ENCODE data around the gene MXD1.

MXD1 gene

DNA sequence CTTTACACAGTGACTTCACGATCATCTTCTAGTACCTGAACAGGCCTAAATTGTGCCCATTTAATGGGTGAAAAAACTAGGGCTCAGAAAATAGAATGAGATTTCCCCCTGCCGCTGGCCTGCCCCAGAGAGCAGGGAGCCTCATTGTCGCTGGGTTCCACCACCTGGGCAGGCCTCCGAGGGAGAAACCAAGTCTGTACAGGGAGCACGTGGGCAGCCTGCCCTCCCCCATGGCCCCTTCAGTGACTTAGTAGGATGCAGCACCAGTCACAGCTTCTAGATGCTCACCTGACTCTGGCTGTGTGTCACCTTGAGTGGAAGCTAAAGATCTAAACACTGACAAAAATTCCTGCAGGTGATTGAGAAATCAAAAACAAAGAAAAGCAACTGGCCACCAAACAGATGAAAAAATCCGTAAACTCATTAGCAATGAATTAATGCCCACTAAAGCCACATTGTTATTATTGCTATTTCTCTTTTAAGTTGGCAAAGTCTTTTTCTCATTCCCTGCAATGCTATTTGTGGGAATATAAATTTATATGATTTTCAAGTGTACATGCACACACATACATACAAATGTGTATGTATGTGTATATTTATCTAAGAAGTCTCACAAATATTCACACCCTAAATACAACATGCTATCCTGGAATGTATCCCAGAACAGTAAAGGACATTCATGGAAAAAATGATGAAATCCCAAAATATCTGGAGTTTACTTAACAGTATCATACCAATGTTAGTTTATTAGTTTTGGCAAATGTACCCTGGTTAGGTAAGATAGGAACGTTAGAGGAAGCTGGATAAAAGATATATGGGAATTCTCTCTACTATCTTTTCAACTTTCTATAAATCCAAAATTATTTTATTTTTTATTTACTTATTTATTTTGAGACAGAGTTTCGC, 65.2 kb downstream of the MXD1 start:
- no peak for DNase-seq

DNA sequence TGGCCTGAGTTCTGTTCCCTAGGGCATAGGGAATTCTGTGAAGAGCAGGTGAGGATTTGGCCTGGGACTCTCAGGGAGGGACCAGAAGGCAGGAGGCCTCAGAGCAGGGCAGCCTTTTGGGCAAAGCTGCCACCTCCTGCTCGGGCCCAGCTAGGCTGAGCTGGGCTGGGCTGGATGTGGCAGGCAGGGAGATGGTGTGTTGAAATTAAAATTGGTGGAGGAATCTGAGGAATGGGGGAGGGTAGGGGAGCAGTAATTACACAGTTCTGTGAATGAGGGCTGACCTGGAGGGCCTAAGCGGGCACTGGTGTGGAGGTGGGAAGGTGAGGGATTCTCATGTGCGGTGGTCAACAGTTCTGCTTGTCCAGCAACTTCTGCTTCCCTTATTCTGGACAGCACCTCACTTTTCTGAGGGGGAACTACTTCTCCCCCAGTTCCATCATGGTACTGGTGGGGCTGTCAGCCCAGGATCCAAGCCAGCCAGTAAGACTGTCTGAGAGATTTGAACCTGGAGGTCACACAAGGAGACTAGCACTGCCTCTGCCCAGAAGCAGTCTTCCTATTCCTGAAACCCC, 68.6 kb downstream of the MXD1 start:
- DNase-seq: no peak

DNA sequence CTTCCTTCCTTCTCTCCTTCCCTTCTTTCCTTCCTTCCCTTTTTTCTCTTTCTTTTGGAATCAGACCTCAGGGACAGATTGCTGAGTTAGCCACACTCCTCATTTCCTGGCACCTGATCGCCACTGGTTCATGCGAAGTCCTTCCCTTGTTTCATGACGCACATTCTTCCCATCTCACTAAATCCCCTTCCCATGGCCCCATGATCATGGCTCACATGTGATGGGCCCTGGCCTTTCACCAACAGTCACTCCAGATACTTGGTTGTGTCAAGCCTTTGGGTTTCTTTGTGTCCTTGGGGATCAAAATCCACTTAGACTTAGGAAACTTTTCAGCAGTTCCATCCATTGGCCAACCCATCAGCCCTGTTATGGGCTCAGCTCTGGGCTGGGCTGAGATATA, 70.3 kb downstream of the MXD1 start:
- no peak for DNase-seq

DNA sequence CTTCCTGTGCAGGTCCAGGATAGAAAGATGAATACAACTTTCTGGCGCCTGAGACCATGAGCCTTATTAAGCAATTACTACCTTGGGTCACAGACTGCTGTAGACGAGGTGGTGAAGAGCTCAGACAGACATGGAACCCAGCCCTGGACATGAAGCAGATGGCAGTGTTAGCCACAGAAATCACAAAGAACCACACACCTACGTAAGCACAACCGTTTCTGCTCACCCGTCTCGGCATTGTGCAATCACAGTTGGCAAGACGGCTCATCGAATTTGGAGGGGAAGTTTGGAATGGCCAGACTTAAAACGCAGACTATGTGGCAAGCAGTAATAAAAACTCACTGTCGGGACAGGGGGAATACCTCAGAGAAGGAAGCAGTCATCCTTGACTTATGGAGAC, 70.8 kb downstream of the MXD1 start:
- no peak for DNase-seq

DNA sequence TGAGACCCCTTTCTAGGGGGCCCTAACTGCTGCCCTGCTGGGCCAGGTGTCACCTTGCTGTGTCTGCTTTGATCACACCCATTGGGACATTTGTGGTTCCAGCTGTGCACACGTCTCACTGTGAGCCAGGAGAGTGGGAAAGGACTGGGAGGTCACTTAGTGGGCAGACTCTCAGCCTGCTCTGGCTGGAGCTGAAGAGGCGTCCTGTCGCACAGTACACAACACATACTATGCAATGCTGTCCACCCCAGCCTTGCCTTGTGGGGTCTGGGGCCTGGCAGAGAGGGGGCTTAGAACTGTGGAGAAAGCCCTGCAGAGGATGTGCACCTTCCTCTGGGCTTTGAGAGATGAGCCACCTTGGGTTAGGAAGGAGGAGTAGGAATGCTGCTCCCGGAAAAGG, 71.8 kb downstream of the MXD1 start:
- DNase-seq: no peak

DNA sequence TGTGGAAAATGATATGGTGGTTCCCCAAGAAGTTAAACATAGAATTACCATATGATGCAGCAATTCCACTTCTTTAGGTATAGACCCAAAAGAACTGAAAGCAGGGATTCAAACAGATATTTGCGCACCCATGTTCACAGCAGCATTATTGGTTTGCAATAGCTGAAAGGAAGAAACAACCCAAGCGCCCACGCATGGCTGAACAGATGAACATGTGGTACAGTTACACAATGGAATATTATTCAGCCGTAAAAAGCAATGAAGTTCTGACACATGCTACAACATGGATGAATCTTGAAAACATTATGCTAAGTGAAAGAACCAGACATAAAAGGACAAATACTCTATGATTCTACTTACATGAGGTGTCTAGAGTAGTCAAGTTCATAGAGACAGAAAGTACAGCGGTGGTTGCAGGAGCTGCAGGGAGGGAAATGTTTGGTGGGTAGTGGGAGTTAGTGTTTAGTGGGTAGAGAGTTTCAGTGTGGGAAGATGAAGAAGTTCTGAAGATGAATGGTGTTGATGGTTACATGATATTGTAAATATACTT, 73.3 kb downstream of the MXD1 start:
- DNase-seq: no peak

DNA sequence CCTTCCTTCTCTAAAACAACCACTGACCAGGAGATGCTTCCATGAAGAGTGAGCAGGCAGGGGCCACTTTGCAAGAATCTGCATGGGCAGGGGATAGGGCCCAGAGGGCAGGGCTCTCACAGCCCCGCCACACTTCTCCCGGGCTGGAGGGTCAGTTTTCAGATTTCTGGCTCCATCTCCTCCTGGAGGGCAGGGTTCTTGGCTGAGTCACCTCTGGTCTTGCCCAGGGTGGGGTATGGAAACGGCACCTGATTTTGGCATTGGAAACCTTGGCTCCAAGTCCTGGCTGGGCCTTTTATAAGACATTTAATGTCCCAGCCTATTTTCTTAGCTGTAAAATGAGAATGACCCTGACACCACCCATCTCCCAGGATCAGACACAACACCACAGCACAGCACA, 74.1 kb downstream of the MXD1 start:
- no peak for DNase-seq

DNA sequence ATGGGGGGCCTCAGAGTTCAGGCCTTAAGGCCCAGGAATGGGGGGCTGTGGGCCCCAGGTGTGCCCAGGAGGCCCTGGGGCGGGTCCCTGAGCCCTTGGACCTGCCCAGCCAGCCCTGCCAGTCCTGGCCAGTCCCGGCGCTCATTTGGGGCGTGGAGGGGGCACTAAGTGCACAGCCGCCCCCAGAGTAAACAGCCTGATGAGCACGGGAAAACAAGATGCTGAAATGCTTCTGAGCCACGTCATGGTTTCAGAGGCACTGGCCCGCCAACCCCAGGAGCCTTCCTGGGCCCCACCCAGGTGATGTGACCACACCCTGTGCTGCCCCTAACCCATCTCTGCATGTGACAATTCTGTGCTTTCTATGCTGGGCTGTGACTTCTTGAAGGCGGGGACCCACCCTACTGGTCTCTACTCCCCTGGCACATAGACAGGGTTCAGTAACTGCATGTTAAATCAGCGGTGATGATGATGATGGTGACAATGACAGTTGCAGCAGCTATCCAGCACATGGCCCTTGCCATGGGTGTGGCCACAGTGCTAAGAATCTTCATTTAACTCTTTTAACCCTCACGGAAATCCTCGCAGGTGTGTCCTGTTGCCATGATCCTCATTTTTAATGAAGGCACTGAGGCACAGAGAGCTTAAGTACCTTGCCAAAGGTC, 74.7 kb downstream of the MXD1 start:
- no peak for DNase-seq
